Dermis microvascular lymphatic vessel endothelial cell (primary cell): ENCODE data around the gene BEX3. TPM values are rescaled to one million over a fixed set of nuclear protein-coding genes. Genes with fewer than 3 reads are reported as not detected.

Experiments used
- DNase-seq, 2 donors: peaks; one replicate each; pipeline versions ENCODE4 v3.0.0 to v3.0.0-alpha.2; 2010; ENCODE audit warnings: low read depth in 2 of 2
- total RNA-seq: library from RNA; depleted of rRNA; stranded (reverse); fragments of >200 nt; gene quantifications from 2 replicates; pipeline ENCODE4 v1.2.1, GENCODE V29; 2014

The BEX3 gene
- total RNA-seq, 1 donor from 2014 or later: 159 TPM

DNA sequence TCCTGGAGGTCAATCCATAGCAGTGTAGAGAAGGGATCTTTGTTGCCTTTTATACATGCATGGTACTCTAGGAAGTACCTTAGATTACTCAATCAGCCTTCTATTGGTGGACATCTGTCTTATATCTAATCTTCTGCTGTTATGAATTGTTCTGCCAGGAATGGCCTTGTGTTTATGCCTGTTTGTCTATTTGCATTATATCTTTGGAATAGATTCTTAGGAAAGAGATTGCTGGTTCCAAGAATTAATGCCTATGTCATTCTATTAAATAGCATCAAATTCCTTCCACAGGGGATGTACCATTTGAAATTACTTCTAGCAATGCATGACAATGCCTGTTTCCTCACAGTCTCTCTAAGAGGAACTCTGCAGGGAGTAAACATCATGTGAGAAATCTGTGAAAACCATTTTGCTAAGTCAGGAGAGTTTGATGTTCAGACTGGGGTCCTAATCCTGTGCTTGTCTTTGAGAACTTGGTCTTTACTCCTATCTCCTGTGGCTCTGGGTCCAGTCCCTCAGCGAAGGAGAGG, 42.5 kb downstream of the BEX3 start:
- no peak for DNase-seq

DNA sequence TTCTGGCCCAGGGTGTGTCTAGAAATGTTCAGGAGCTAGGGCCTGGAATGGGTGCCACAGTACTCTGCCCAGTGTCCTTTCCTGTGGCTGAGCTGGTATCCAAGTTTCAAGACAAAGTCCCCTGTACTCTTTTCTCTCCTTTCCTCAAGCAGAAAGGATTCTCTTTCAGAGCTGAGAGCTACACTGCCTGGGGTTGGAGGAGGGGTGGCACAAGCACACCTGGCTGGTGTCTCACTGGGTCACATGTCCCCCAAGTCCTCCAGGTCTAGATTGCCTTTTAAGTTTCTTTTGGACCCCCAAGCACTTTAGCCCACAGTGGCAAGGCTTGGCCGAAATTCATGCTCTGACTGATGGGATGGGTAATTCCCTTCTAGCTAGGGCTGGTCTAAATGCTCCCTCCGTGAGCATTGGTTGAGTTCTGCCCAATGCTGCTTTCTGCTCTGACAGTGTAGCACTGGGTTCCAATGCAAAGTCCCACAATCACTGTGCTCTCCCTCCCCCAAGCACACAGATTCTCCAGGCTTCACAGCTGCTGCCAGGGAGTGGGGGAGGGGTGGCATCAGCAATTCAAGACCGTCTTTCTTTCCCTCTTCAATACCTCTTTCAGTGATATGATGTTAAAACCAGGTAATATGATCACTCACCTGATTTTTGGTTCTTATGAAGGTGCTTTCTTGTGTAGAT, 47.8 kb downstream of the BEX3 start:
- no peak for DNase-seq

Other genes with a start within 250 kb of the BEX3 start
- gene BEX4, start 161.4 kb upstream of the BEX3 start, total RNA-seq: 15.5 and 20.2 TPM in 2 replicates
- 51.7 and 53.5 TPM in 2 replicates for gene TCEAL8, start 121.4 kb upstream of the BEX3 start, total RNA-seq
- gene TCEAL5, start 99.8 kb upstream of the BEX3 start, total RNA-seq: not detected in 2 replicates
- gene BEX2, start 65.5 kb upstream of the BEX3 start, total RNA-seq: 0.77 and 1.1 TPM in 2 replicates
- 0.26 and 0.38 TPM in 2 replicates for gene TCEAL7, start 46.3 kb upstream of the BEX3 start, total RNA-seq
- gene TCEAL9, start 20.0 kb upstream of the BEX3 start, total RNA-seq: 44.4 and 48.3 TPM in 2 replicates
- gene RAB40A, start 143.0 kb downstream of the BEX3 start, total RNA-seq: 0.13 TPM in 1 of 2 replicates, not detected in the other
- gene TCEAL4, start 209.0 kb downstream of the BEX3 start, total RNA-seq: 21.8 and 24.5 TPM in 2 replicates
- gene TCEAL3, start 231.4 kb downstream of the BEX3 start, total RNA-seq: 4.6 and 4.7 TPM in 2 replicates